B cell (primary cell): ENCODE measurements around the gene DHX8. TPM values are rescaled to one million over a fixed set of nuclear protein-coding genes. Genes with fewer than 3 reads are reported as not detected.
A peak's percentile ranks its signal among the peaks of the same experiment; 100 is the strongest.

Experiments
- ATAC-seq: fragments of 200-7000 bp; cut with Tn5 transposase; one replicate; pipeline ENCODE4 v1.10.0; 2021; ENCODE audit warnings: low read depth, mild to moderate bottlenecking, moderate number of reproducible peaks, moderate library complexity
- CTCF ChIA-PET: fragments of 350-600 bp; sonication (Branson Sonifier 250); formaldehyde crosslinking; loops from one replicate; lab custom pipeline; 2021; ENCODE audit warnings: antibody characterized with exemption, inconsistent platforms; lab: Charles Lee
- POLR2A ChIA-PET: fragments of 350-600 bp; sonication (Branson Sonifier 250); formaldehyde crosslinking; loops from one replicate; lab custom pipeline; 2021; ENCODE audit warnings: antibody characterized with exemption; lab: Charles Lee
- DNase-seq: peaks from one replicate; pipeline ENCODE4 v3.0.0; 2013
- H2AFZ ChIP-seq: 2 replicates; pipeline ENCODE4 v1.6.1; 2012; ENCODE audit warnings: mild to moderate bottlenecking, low read depth, low read length; ENCODE audit not compliant: insufficient read depth, poor library complexity, severe bottlenecking
- H3K27ac ChIP-seq, 2 donors: 1 replicate in 1 of 2; 2 replicates in 1 of 2; pipeline ENCODE4 v1.5.1; 2012 to 2013; ENCODE audit warnings: low read length in 2 of 2, mild to moderate bottlenecking in 2 of 2, moderate library complexity in 1 of 2
- H3K27me3 ChIP-seq, 4 experiments: fragments of 200-600 bp in 1 of 4; sonication (generic) in 1 of 4; replicated peaks in 1 of 4; 1 replicate in 2 of 4; 2 replicates in 2 of 4; pipeline versions ENCODE4 v1.6.1 to v1.7.0; 2013 to 2016; ENCODE audit warnings: low read length in 3 of 4, mild to moderate bottlenecking in 2 of 4, mixed read lengths in 1 of 4, moderate library complexity in 1 of 4; ENCODE audit not compliant: insufficient read depth in 4 of 4, control insufficient read depth in 3 of 4; ENCODE audit errors: control extremely low read depth in 1 of 4
- H3K36me3 ChIP-seq, 2 experiments: replicated peaks in 1 of 2; 1 replicate in 1 of 2; 2 replicates in 1 of 2; pipeline versions ENCODE4 v1.6.1 to v1.7.1; 2013; ENCODE audit warnings: low read length in 1 of 2; ENCODE audit not compliant: insufficient read depth in 2 of 2, control insufficient read depth in 1 of 2; ENCODE audit errors: control extremely low read depth in 1 of 2, extremely low read depth in 1 of 2
- H3K4me1 ChIP-seq, 2 donors: fragments of 200-600 bp in 1 of 2; sonication (generic) in 1 of 2; 1 replicate in 1 of 2; 2 replicates in 1 of 2; pipeline versions ENCODE4 v1.5.1 to v1.6.1; 2013 to 2017; ENCODE audit warnings: low read length in 2 of 2; ENCODE audit not compliant: control insufficient read depth in 2 of 2, insufficient read depth in 2 of 2
- H3K4me2 ChIP-seq: replicated peaks from 2 replicates; pipeline ENCODE3; 2012; ENCODE audit warnings: mild to moderate bottlenecking, low read depth, low read length; ENCODE audit not compliant: poor library complexity, severe bottlenecking
- H3K4me3 ChIP-seq, 5 experiments: fragments of 200-600 bp in 1 of 5; sonication (generic) in 1 of 5; 1 replicate in 3 of 5; 2 replicates in 2 of 5; pipeline versions ENCODE4 v1.5.1 to v1.7.0; 2011 to 2016; ENCODE audit warnings: low read length in 4 of 5, mild to moderate bottlenecking in 4 of 5, low read depth in 2 of 5, control low read depth in 1 of 5, moderate library complexity in 1 of 5; ENCODE audit not compliant: insufficient read depth in 1 of 5; ENCODE audit errors: control extremely low read depth in 1 of 5, extremely low read depth in 1 of 5
- H3K79me2 ChIP-seq: fragments of 200-600 bp; sonication (generic); one replicate; pipeline ENCODE4 v1.6.0; 2016; ENCODE audit warnings: low read length; ENCODE audit not compliant: control insufficient read depth, insufficient read depth
- H3K9ac ChIP-seq: fragments of 200-600 bp; sonication (generic); 2 replicates; pipeline ENCODE4 v1.6.1; 2017; ENCODE audit warnings: mild to moderate bottlenecking, low read length, moderate library complexity
- H3K9me3 ChIP-seq, 3 donors: one replicate each; pipeline versions ENCODE4 v1.6.1 to v1.7.1; 2013; ENCODE audit warnings: low read length in 2 of 3; ENCODE audit not compliant: control insufficient read depth in 2 of 3, insufficient read depth in 1 of 3; ENCODE audit errors: control extremely low read depth in 1 of 3
- H4K20me1 ChIP-seq: 2 replicates; pipeline ENCODE4 v1.6.0; 2012; ENCODE audit warnings: mild to moderate bottlenecking, low read length; ENCODE audit not compliant: insufficient read depth, control insufficient read depth, poor library complexity, severe bottlenecking
- H3K27ac Mint-ChIP-seq: one replicate; pipeline ENCODE4 v1.8.0; 2021; ENCODE audit warnings: mixed read lengths
- H3K27me3 Mint-ChIP-seq: one replicate; pipeline ENCODE4 v1.8.0; 2021; ENCODE audit warnings: mixed read lengths
- H3K4me1 Mint-ChIP-seq: one replicate; pipeline ENCODE4 v1.8.0; 2021; ENCODE audit warnings: mixed read lengths
- H3K4me3 Mint-ChIP-seq: one replicate; pipeline ENCODE4 v1.8.0; 2021; ENCODE audit warnings: mixed read lengths
- H3K9me3 Mint-ChIP-seq: one replicate; pipeline ENCODE4 v1.8.0; 2022; ENCODE audit warnings: mixed read lengths; ENCODE audit not compliant: insufficient read depth
- EZH2 ChIP-seq: IDR thresholded peaks from 2 replicates; pipeline ENCODE4 v1.6.1; 2012; ENCODE audit warnings: borderline replicate concordance, low read depth, mild to moderate bottlenecking, moderate library complexity, low read length; ENCODE audit not compliant: insufficient read depth, poor library complexity, severe bottlenecking
- WGBS: methylation state at CpG from one replicate; pipeline ENCODE4 v1.1.5; 2013; ENCODE audit warnings: missing lambda C conversion rate; ENCODE audit not compliant: insufficient coverage; 5-methylcytosine and 5-hydroxymethylcytosine counted together
- intact Hi-C: fragments of 100-400 bp; cut with micrococcal nuclease; formaldehyde crosslinking; loops from one replicate; pipeline ENCODE4 v1.10.0; 2022
- polyA plus RNA-seq: library from polyadenylated mRNA; depleted of rRNA; stranded (reverse); fragments of >200 nt; gene quantifications from 2 replicates; pipeline ENCODE4 v1.2.3, GENCODE V29; 2012
- total RNA-seq, 2 donors: library from RNA; stranded (reverse); fragments of 120-200 nt in 1 of 2; gene quantifications; 1 replicate in 1 of 2; 2 replicates in 1 of 2; pipeline versions ENCODE4 v1.2.3 to v1.2.4, GENCODE V29; 2013 to 2022
- TF ChIP-seq, protein P1 (sequence below): fragments of 200-600 bp; IDR thresholded peaks from one replicate; pipeline ENCODE4 v1.8.0; 2022; ENCODE audit warnings: antibody characterized with exemption, mild to moderate bottlenecking

DHX8 gene
- total and polyA plus RNA-seq, 2 donors (not counting 1 experiment from before 2014, with no cell fraction given), result 17.9 to 63.3 TPM

DNA sequence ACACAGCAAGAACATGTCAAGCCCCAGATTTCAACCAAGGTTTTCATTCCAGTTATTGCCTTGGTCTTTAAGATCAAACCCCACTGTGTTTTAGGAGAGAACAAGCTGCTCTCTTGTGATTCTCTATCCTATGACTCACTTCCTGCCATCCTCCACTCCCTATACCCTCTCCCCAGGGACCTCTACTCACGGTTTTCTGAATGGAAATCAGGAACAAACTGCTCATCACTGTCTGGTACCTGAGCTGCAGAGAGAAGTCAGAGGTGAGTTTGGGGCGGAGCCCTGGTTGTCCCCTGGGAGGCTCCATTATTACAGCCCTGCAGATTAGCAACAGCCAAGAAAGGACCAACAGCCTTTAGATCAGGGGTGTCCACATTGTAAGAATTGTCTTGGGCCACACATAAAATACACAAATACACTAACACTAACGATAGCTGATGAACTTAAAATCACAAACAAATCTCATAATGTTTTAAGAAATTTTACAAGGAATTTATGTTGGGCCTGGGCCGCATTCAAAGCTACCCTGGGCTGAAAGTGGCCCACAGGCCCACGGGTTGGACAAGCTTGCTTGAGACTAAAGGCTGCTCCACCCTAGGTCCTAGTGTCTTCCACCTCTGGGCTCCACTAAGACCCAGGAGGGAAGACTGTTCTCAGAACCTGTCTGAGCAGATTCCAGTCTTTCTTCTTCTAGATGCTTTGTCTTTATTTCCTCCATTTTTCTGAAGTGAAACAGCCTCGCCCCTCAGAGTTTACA is 52.6 kb downstream of the DHX8 start:
- Histone ChIP-seq H3K36me3 (no peaks in the 10 kb centered on the region), H2AFZ (no peak overlapping the region), H3K9ac (no peak overlapping the region), H3K27me3 (no peaks in the 10 kb centered on the region), H3K4me3 (no peak overlapping the region), H4K20me1 (no peaks in the 10 kb centered on the region), H3K79me2 (no peaks in the 10 kb centered on the region), H3K4me1 (no peaks in the 10 kb centered on the region), H3K27ac (no peak overlapping the region), H3K9me3 (no peaks in the 10 kb centered on the region), H3K4me2 (no peak overlapping the region)
- POLR2A ChIA-PET, result no interaction called here
- no peak for TF ChIP-seq EZH2
- TF ChIP-seq, protein P1, sequence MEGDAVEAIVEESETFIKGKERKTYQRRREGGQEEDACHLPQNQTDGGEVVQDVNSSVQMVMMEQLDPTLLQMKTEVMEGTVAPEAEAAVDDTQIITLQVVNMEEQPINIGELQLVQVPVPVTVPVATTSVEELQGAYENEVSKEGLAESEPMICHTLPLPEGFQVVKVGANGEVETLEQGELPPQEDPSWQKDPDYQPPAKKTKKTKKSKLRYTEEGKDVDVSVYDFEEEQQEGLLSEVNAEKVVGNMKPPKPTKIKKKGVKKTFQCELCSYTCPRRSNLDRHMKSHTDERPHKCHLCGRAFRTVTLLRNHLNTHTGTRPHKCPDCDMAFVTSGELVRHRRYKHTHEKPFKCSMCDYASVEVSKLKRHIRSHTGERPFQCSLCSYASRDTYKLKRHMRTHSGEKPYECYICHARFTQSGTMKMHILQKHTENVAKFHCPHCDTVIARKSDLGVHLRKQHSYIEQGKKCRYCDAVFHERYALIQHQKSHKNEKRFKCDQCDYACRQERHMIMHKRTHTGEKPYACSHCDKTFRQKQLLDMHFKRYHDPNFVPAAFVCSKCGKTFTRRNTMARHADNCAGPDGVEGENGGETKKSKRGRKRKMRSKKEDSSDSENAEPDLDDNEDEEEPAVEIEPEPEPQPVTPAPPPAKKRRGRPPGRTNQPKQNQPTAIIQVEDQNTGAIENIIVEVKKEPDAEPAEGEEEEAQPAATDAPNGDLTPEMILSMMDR, result no peak
- H3K27me3 Mint-ChIP-seq, result no peaks in the 10 kb centered on the region
- no peak for DNase-seq
- ATAC-seq, result peak; percentile 17
- peaks cover 4% of the 10 kb centered on the region for H3K4me1 Mint-ChIP-seq
- intact Hi-C loops, result no loop called here
- no peaks in the 10 kb centered on the region for H3K9me3 Mint-ChIP-seq
- CTCF ChIA-PET, result no interaction called here
- no peak overlapping the region for H3K27ac Mint-ChIP-seq
- H3K4me3 Mint-ChIP-seq, result no peak overlapping the region
- 94% methylated on average over 3 of the region's 6 CpGs for WGBS

DNA sequence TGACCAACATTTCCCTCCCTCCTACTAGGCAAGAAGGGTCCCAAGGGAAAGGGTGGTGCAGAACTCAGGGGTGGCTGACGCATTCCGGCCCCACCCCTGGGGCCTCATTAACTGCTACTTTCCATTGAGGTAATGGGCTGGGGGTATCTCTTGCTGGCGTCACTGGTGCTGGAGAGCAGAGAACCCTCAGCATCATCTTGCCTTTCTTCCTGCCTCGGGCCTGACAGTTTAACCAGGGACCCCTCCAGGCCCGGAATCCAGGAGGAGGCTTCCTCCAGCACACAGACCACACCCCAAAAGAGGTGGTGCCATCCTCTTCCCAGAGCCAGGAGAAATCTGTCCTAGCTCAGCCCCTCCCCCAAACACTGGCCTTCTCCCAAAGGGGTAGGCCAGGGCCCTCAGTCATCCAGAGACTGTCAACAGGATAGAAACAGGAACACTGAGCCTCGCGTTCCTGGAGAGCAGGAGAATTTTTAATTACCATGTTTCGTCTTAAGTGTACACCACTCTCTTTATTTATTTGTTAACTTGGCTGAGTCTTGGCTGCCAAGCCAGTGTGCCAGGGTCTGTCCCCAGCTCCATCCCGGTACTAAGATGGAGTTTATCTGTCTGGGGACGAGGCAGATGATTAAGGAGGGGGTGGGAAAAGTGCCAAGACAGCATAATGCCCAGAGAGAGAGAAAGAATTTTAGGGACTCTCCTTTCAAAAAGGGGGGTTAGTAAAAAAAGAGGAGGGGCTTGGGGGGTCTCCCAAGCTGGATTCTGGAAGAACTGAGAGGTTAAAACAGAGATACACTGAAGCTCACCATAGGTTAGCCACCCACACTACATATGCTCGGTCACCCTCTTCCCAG is 57.3 kb downstream of the DHX8 start:
- Histone ChIP-seq H2AFZ (no peak overlapping the region), H3K27ac (no peak overlapping the region), H3K9ac (no peak overlapping the region), H3K36me3 (no peaks in the 10 kb centered on the region), H3K27me3 (peaks cover 0 to 25% (median 7%) of the 10 kb centered on the region in 4 experiments), H4K20me1 (peaks cover 6% of the 10 kb centered on the region), H3K4me1 (peaks cover 10 to 15% of the 10 kb centered on the region in 2 donors), H3K79me2 (no peaks in the 10 kb centered on the region), H3K4me3 (no peak overlapping the region), H3K9me3 (no peaks in the 10 kb centered on the region), H3K4me2 (no peak overlapping the region)
- TF ChIP-seq, protein P1, result no peak
- no peak for TF ChIP-seq EZH2
- no peak for ATAC-seq
- CTCF ChIA-PET, result no interaction called here
- POLR2A ChIA-PET, result no interaction called here
- 94% methylated on average over 3 of the region's 11 CpGs for WGBS
- no peak overlapping the region for H3K27ac Mint-ChIP-seq
- intact Hi-C loops, result no loop called here
- no peaks in the 10 kb centered on the region for H3K9me3 Mint-ChIP-seq
- no peak overlapping the region for H3K4me3 Mint-ChIP-seq
- peaks cover 21% of the 10 kb centered on the region for H3K27me3 Mint-ChIP-seq
- no peak for DNase-seq
- peaks cover 12% of the 10 kb centered on the region for H3K4me1 Mint-ChIP-seq
